ENCODE results near the gene RASA3.

Gene RASA3

GRCh38 chr13:113962975-113963374, 169.4 kb downstream of the RASA3 start:
- Mint-ChIP-seq H3K4me3 (no peak overlapping the region), H3K9me3 (peaks cover 49% of the 10 kb centered on the region), H3K27me3 (ENCODE audit: low read depth, poor library complexity) (peaks cover 4% of the 10 kb centered on the region), H3K27ac (no peak overlapping the region), H3K4me1 (no peaks in the 10 kb centered on the region), H3K36me3 (ENCODE audit: low read depth) (peaks cover 6% of the 10 kb centered on the region)
- TF ChIP-seq, protein P1, sequence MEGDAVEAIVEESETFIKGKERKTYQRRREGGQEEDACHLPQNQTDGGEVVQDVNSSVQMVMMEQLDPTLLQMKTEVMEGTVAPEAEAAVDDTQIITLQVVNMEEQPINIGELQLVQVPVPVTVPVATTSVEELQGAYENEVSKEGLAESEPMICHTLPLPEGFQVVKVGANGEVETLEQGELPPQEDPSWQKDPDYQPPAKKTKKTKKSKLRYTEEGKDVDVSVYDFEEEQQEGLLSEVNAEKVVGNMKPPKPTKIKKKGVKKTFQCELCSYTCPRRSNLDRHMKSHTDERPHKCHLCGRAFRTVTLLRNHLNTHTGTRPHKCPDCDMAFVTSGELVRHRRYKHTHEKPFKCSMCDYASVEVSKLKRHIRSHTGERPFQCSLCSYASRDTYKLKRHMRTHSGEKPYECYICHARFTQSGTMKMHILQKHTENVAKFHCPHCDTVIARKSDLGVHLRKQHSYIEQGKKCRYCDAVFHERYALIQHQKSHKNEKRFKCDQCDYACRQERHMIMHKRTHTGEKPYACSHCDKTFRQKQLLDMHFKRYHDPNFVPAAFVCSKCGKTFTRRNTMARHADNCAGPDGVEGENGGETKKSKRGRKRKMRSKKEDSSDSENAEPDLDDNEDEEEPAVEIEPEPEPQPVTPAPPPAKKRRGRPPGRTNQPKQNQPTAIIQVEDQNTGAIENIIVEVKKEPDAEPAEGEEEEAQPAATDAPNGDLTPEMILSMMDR (IDR thresholded peaks at IDR 0.05) = no peak
- no peak for DNase-seq

- DNase-seq = no peak
- Mint-ChIP-seq H3K9me3 (peaks cover 54% of the 10 kb centered on the region), H3K4me3 (no peak overlapping the region), H3K27me3 (ENCODE audit: low read depth, poor library complexity) (peaks cover 4% of the 10 kb centered on the region), H3K27ac (no peak overlapping the region), H3K4me1 (no peaks in the 10 kb centered on the region), H3K36me3 (ENCODE audit: low read depth) (peaks cover 6% of the 10 kb centered on the region)
- TF ChIP-seq, protein P1 (IDR thresholded peaks at IDR 0.05) = no peak
Measured at GRCh38 chr13:113962386-113962785, 170.0 kb downstream of the RASA3 start.

DNA sequence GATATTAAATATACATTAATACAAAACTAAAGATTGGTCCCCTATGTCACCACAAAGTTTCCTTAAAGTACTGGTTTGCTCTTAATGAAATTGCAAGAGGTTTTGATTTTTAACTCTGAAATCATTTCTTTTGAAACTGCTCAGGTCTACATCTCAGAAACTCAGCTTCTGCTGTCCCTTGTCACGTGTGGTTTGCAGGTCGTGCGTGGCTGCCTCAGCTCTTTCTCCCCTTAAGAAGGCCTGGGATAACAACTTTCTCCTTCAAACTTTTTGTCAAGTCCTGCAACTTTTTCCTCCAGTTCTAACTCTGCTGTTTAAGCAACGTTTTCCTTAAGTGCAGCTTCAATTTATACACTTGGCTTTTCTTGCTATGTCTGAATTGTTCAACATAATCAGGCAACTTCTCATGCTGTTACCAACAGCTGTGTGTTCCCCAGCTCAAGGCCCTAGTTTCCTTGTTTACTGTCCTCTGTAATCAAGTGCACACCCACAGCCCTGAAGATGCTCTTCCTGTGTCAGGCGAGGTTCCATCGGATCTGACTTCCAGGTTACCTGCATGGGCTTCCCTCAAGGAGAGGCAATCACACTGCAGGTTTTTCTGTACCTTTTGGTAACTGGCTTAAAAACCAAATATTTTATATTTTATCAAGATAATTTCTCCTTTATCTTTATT, 172.0 kb downstream of the RASA3 start:
- no peak overlapping the region for H3K27ac Mint-ChIP-seq
- peaks cover 6% of the 10 kb centered on the region for H3K36me3 Mint-ChIP-seq (ENCODE audit: low read depth)
- TF ChIP-seq, protein P1 (IDR thresholded peaks at IDR 0.05) = no peak
- H3K9me3 Mint-ChIP-seq = peaks cover 70% of the 10 kb centered on the region
- no peak for DNase-seq
- H3K4me3 Mint-ChIP-seq = no peak overlapping the region
- H3K4me1 Mint-ChIP-seq = no peaks in the 10 kb centered on the region
- H3K27me3 Mint-ChIP-seq (ENCODE audit: low read depth, poor library complexity) = peaks cover 8% of the 10 kb centered on the region

DNA sequence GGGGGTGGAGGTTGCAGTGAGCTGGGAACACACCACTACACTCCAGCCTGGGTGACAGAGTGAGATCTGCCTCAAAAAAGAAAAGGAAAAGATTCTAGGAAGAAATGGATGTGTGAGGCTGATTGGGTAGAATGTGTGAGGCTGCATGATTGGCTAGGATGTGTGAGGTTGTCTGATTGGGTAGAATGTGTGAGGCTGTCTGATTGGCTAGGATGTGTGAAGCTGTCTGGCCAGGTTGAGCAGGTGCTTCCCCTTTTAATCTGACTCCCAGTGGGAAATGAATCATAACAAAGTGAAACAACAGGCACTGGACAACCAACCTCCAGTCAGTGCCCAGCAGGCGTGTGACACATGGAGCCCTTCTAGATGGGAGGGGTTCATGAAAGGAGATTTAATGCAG, 173.2 kb downstream of the RASA3 start:
- TF ChIP-seq, protein P1 (IDR thresholded peaks at IDR 0.05) = no peak
- Mint-ChIP-seq H3K27ac (no peak overlapping the region), H3K27me3 (ENCODE audit: low read depth, poor library complexity) (peaks cover 8% of the 10 kb centered on the region), H3K4me3 (no peak overlapping the region), H3K9me3 (peaks cover 81% of the 10 kb centered on the region), H3K36me3 (ENCODE audit: low read depth) (peaks cover 6% of the 10 kb centered on the region), H3K4me1 (no peaks in the 10 kb centered on the region)
- DNase-seq = no peak

DNA sequence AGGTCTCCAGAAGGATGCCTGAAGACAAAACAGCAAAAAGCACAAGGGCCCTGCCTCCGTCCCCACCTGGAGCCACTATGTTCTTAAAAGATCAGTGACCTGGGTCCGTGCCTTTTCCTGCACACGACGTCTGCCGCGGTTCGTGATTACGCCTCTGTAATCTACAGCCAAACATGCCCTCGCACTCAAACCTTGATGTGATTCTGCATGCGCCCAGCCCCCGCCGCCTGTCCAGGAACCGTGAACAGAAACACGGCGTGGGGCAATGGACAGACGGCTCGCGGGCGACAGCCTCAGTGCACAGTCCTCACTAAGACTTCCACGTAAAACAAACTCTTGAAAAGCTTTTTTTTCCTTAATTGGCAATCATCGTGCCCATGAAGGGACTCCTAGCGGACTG, 174.1 kb downstream of the RASA3 start:
- Mint-ChIP-seq H3K9me3 (peaks cover 75% of the 10 kb centered on the region), H3K4me1 (no peaks in the 10 kb centered on the region), H3K27me3 (ENCODE audit: low read depth, poor library complexity) (peaks cover 8% of the 10 kb centered on the region), H3K4me3 (no peak overlapping the region), H3K36me3 (ENCODE audit: low read depth) (peaks cover 6% of the 10 kb centered on the region), H3K27ac (no peak overlapping the region)
- no peak for DNase-seq
- TF ChIP-seq, protein P1 (IDR thresholded peaks at IDR 0.05) = no peak

DNA sequence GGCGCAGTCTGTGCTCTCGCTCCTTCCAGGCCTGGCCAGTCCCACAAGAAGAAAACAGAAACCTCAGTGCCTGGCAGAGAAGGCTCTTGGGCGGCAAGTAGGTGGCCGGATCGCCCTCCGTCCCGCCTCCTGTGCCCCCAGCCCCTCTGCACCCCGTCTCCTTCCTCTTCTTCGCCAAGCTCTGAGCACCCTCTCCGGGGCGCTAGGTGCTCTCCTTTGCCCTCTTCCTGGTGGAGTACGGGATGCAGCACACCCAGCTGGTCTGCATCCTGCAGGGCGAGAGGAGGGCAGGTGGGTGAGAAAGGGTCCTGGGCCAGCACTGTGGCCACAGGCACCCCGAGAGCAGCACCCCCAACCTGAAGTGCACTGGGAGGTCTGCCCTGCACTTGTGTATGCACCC, 175.9 kb downstream of the RASA3 start:
- Mint-ChIP-seq H3K27me3 (ENCODE audit: low read depth, poor library complexity) (peaks cover 8% of the 10 kb centered on the region), H3K4me1 (no peaks in the 10 kb centered on the region), H3K4me3 (no peak overlapping the region), H3K27ac (no peak overlapping the region), H3K9me3 (peaks cover 62% of the 10 kb centered on the region), H3K36me3 (ENCODE audit: low read depth) (peaks cover 2% of the 10 kb centered on the region)
- DNase-seq = no peak
- TF ChIP-seq, protein P1 (IDR thresholded peaks at IDR 0.05) = no peak
